HEK293T (cell line): Measurements from ENCODE around the gene PDE4B.

Experiments used
- CTCF ChIA-PET: fragments of 350-600 bp; formaldehyde crosslinking; extraction: SDS; loops from one replicate; lab custom pipeline; 2021; ENCODE audit warnings: antibody characterized with exemption, inconsistent platforms; lab: Yijun Ruan, JAX
- POLR2A ChIA-PET: fragments of 350-600 bp; formaldehyde crosslinking; extraction: SDS; loops from one replicate; lab custom pipeline; 2020; ENCODE audit warnings: antibody characterized with exemption, inconsistent platforms; lab: Yijun Ruan, JAX
- DNase-seq: peaks from one replicate; pipeline ENCODE4 v3.0.0; 2012; ENCODE audit warnings: mixed read lengths; ENCODE audit errors: extremely low spot score
- ARNT ChIP-seq: fragments of 450-650 bp; IDR thresholded peaks from 2 replicates; pipeline ENCODE4 v1.6.1; 2017; ENCODE audit warnings: mild to moderate bottlenecking
- BHLHE40 ChIP-seq: fragments of 450-650 bp; IDR thresholded peaks from 2 replicates; pipeline ENCODE4 v1.6.1; 2016; ENCODE audit warnings: mild to moderate bottlenecking, moderate library complexity, borderline replicate concordance
- CTBP1 ChIP-seq: fragments of 450-650 bp; IDR thresholded peaks from 2 replicates; pipeline ENCODE4 v1.6.1; 2016; ENCODE audit warnings: borderline replicate concordance
- ELF4 ChIP-seq: fragments of 450-650 bp; IDR thresholded peaks from 2 replicates; pipeline ENCODE4 v1.6.1; 2017; ENCODE audit warnings: antibody characterized with exemption
- FOXA1 ChIP-seq: fragments of 450-650 bp; IDR thresholded peaks from 2 replicates; pipeline ENCODE4 v1.6.1; 2016; ENCODE audit warnings: mild to moderate bottlenecking
- FOXK2 ChIP-seq: fragments of 450-650 bp; IDR thresholded peaks from 2 replicates; pipeline ENCODE4 v1.6.1; 2016; ENCODE audit warnings: mild to moderate bottlenecking
- FOXM1 ChIP-seq: fragments of 450-650 bp; IDR thresholded peaks from 2 replicates; pipeline ENCODE4 v1.6.1; 2017; ENCODE audit warnings: mild to moderate bottlenecking, borderline replicate concordance
- HDGF ChIP-seq: fragments of 450-650 bp; IDR thresholded peaks from 2 replicates; pipeline ENCODE4 v1.6.1; 2017; ENCODE audit warnings: antibody characterized with exemption, borderline replicate concordance
- L3MBTL2 ChIP-seq: fragments of 450-650 bp; conservative IDR thresholded peaks from 2 replicates; pipeline ENCODE4 v1.6.1; 2016; ENCODE audit warnings: mild to moderate bottlenecking
- LEF1 ChIP-seq: fragments of 450-650 bp; IDR thresholded peaks from 2 replicates; pipeline ENCODE4 v1.6.1; 2017; ENCODE audit warnings: mild to moderate bottlenecking, borderline replicate concordance
- NFRKB ChIP-seq: fragments of 450-650 bp; IDR thresholded peaks from 2 replicates; pipeline ENCODE4 v1.6.1; 2016; ENCODE audit warnings: mild to moderate bottlenecking, moderate library complexity
- PKNOX1 ChIP-seq: fragments of 450-650 bp; IDR thresholded peaks from 2 replicates; pipeline ENCODE4 v1.6.1; 2016
- SP1 ChIP-seq: fragments of 450-650 bp; IDR thresholded peaks from 2 replicates; pipeline ENCODE4 v1.6.1; 2017
- SUZ12 ChIP-seq: fragments of 450-650 bp; IDR thresholded peaks from 2 replicates; pipeline ENCODE4 v1.6.1; 2016; ENCODE audit warnings: mild to moderate bottlenecking
- TARDBP ChIP-seq: fragments of 450-650 bp; IDR thresholded peaks from 2 replicates; pipeline ENCODE4 v1.6.1; 2016
- ZNF384 ChIP-seq: fragments of 450-650 bp; IDR thresholded peaks from 2 replicates; pipeline ENCODE4 v1.6.1; 2016

PDE4B gene

GRCh38 chr1:66339944-66340343 is 547.2 kb downstream of the PDE4B start:
- no peak for DNase-seq
- no peak for TF ChIP-seq ARNT
- TF ChIP-seq TARDBP, result no peak
- TF ChIP-seq FOXA1, result no peak
- TF ChIP-seq CTBP1, result no peak
- no peak for TF ChIP-seq SP1
- no peak for TF ChIP-seq ELF4
- TF ChIP-seq FOXK2, result no peak
- POLR2A ChIA-PET, result no interaction called here
- CTCF ChIA-PET, result interaction anchor here (2.1 kb wide), 1 partner anchor 106 kb away, joined by 7 read pairs; no protein-coding TSS in a partner anchor

GRCh38 chr1:66341446-66342089 is 548.9 kb downstream of the PDE4B start:
- DNase-seq, result no peak
- TF ChIP-seq ZNF384 (no peak), ARNT (no peak), FOXA1 (no peak), LEF1 (no peak), FOXK2 (no peak), NFRKB (no peak), PKNOX1 (no peak), TARDBP (no peak), ELF4 (no peak), CTBP1 (no peak), FOXM1 (no peak)
- CTCF ChIA-PET, result no interaction called here
- POLR2A ChIA-PET, result interaction anchor here (2.3 kb wide), 1 partner anchor 10 kb away, joined by 9 read pairs; no protein-coding TSS in a partner anchor

GRCh38 chr1:66342707-66343106 is 550.0 kb downstream of the PDE4B start:
- no peak for DNase-seq
- ChIA-PET POLR2A (interaction anchor here (0.6 to 2.3 kb wide), 2 partner anchors 11 to 390 kb away, joined by 3 to 9 read pairs; no protein-coding TSS in a partner anchor), CTCF (no interaction called here)
- no peak for TF ChIP-seq L3MBTL2
- no peak for TF ChIP-seq CTBP1
- no peak for TF ChIP-seq ZNF384
- TF ChIP-seq BHLHE40, result no peak
- no peak for TF ChIP-seq FOXM1
- TF ChIP-seq PKNOX1, result no peak
- TF ChIP-seq HDGF, result no peak
- TF ChIP-seq NFRKB, result no peak
- no peak for TF ChIP-seq ELF4
- TF ChIP-seq LEF1, result no peak
- TF ChIP-seq SP1, result no peak

GRCh38 chr1:66343569-66344325 is 551.1 kb downstream of the PDE4B start:
- TF ChIP-seq HDGF (no peak), FOXM1 (no peak), L3MBTL2 (no peak), PKNOX1 (no peak), SP1 (no peak), CTBP1 (no peak), ZNF384 (no peak), TARDBP (no peak), FOXA1 (no peak), SUZ12 (no peak), LEF1 (no peak), BHLHE40 (no peak), ELF4 (no peak), FOXK2 (no peak), ARNT (no peak), NFRKB (no peak)
- CTCF ChIA-PET, result interaction anchor here (2.0 kb wide), 1 partner anchor 12 kb away, joined by 6 read pairs; no protein-coding TSS in a partner anchor
- no peak for DNase-seq
- POLR2A ChIA-PET, result interaction anchor here (0.6 to 2.3 kb wide), 2 partner anchors 12 to 388 kb away, joined by 3 to 9 read pairs; no protein-coding TSS in a partner anchor

GRCh38 chr1:66346057-66346795 is 553.5 kb downstream of the PDE4B start:
- ChIA-PET CTCF (no interaction called here), POLR2A (no interaction called here)
- TF ChIP-seq FOXA1, result no peak
- no peak for TF ChIP-seq SUZ12
- TF ChIP-seq L3MBTL2, result no peak
- no peak for DNase-seq

- CTCF ChIA-PET, result no interaction called here
- POLR2A ChIA-PET, result interaction anchor here (1.1 kb wide), 1 partner anchor 15 kb away, joined by 3 read pairs; no protein-coding TSS in a partner anchor
- TF ChIP-seq FOXM1 (no peak), HDGF (no peak), SP1 (no peak), SUZ12 (no peak), ZNF384 (no peak), BHLHE40 (no peak), FOXA1 (no peak), NFRKB (no peak), FOXK2 (no peak), CTBP1 (no peak)
- no peak for DNase-seq
These were observed 554.2 kb downstream of the PDE4B start for GRCh38 chr1:66346873-66347272.
